ENCODE data around the gene HLX. TPM values are rescaled to one million over a fixed set of nuclear protein-coding genes. Genes with fewer than 3 reads are reported as not detected.

The HLX gene
- total and polyA plus RNA-seq, 2 of the 13 experiments (the other 11 are each of a cell fraction or from before 2014, with no cell fraction given) = 0.30 to 0.35 TPM

DNA sequence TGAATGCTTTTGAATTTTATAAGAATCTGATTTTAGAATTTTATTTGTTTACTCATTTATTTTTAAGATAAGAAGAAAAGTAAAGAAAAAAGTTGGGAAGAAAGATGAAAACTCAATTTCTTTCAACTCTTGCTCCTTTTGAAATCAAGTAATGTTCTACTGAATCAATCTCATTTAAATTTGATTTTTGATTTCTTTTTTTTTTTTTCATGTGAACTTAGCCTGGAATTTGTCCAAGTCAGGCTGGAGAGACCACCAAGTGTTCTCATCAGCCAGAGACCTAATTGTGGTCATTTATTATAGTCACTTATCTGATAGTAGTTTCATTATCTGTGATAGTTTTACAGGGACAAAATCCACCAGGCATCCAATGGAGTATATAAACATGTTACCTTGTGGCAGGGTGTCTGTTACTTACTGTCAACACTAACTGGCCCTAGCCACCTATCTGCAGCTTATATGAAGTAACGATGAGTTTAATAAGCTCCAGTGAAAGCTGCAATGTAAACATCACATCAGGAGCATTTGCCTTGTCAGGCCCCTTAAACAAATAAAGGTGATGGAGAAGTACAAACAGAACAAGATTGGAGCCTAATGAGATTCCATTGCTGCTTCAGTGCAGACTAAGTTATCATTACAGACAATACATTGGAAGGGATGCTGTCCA is 39.2 kb downstream of the HLX start (continued):
- TF ChIP-seq, protein P1, sequence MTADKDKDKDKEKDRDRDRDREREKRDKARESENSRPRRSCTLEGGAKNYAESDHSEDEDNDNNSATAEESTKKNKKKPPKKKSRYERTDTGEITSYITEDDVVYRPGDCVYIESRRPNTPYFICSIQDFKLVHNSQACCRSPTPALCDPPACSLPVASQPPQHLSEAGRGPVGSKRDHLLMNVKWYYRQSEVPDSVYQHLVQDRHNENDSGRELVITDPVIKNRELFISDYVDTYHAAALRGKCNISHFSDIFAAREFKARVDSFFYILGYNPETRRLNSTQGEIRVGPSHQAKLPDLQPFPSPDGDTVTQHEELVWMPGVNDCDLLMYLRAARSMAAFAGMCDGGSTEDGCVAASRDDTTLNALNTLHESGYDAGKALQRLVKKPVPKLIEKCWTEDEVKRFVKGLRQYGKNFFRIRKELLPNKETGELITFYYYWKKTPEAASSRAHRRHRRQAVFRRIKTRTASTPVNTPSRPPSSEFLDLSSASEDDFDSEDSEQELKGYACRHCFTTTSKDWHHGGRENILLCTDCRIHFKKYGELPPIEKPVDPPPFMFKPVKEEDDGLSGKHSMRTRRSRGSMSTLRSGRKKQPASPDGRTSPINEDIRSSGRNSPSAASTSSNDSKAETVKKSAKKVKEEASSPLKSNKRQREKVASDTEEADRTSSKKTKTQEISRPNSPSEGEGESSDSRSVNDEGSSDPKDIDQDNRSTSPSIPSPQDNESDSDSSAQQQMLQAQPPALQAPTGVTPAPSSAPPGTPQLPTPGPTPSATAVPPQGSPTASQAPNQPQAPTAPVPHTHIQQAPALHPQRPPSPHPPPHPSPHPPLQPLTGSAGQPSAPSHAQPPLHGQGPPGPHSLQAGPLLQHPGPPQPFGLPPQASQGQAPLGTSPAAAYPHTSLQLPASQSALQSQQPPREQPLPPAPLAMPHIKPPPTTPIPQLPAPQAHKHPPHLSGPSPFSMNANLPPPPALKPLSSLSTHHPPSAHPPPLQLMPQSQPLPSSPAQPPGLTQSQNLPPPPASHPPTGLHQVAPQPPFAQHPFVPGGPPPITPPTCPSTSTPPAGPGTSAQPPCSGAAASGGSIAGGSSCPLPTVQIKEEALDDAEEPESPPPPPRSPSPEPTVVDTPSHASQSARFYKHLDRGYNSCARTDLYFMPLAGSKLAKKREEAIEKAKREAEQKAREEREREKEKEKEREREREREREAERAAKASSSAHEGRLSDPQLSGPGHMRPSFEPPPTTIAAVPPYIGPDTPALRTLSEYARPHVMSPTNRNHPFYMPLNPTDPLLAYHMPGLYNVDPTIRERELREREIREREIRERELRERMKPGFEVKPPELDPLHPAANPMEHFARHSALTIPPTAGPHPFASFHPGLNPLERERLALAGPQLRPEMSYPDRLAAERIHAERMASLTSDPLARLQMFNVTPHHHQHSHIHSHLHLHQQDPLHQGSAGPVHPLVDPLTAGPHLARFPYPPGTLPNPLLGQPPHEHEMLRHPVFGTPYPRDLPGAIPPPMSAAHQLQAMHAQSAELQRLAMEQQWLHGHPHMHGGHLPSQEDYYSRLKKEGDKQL (CRISPR knock-in tag; IDR thresholded peaks at IDR 0.05; ENCODE audit: low read depth) = peak; percentile 71
- TF ChIP-seq, protein P2, sequence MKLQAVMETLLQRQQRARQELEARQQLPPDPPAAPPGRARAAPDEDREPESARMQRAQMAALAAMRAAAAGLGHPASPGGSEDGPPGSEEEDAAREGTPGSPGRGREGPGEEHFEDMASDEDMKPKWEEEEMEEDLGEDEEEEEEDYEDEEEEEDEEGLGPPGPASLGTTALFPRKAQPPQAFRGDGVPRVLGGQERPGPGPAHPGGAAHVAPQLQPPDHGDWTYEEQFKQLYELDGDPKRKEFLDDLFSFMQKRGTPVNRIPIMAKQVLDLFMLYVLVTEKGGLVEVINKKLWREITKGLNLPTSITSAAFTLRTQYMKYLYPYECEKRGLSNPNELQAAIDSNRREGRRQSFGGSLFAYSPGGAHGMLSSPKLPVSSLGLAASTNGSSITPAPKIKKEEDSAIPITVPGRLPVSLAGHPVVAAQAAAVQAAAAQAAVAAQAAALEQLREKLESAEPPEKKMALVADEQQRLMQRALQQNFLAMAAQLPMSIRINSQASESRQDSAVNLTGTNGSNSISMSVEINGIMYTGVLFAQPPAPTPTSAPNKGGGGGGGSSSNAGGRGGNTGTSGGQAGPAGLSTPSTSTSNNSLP (IDR thresholded peaks at IDR 0.05; ENCODE audit: low read depth, low read length) = 0 out of 2 replicates have a peak, but pooled peaks have one; percentile 42
- TF ChIP-seq ARID5B (CRISPR knock-in tag; IDR thresholded peaks at IDR 0.05) (peak; percentile 59), ATF7-NPFF (CRISPR knock-in tag; IDR thresholded peaks at IDR 0.05; ENCODE audit: low read depth) (no peak), HMG20A (CRISPR knock-in tag; IDR thresholded peaks at IDR 0.05; ENCODE audit: borderline replicate concordance) (peak; percentile 75; the same call in 1 of the 2 replicates), ZNF674 (CRISPR knock-in tag; IDR thresholded peaks at IDR 0.05; ENCODE audit: low read depth) (no peak), NR3C1 (CRISPR knock-in tag; IDR thresholded peaks at IDR 0.05) (no peak), ZNF343 (CRISPR knock-in tag; IDR thresholded peaks at IDR 0.05) (no peak), HMG20B (CRISPR knock-in tag; conservative IDR thresholded peaks at IDR 0.05) (peak; percentile 70; the same call in 1 of the 2 replicates), GFI1 (CRISPR knock-in tag; IDR thresholded peaks at IDR 0.05; ENCODE audit: borderline replicate concordance) (peak; percentile 85), MAFK (conservative IDR thresholded peaks at IDR 0.05 in 1 of 2, IDR thresholded peaks at IDR 0.05 in 1 of 2; ENCODE audit: low read length in 2 of 2) (no peak), NR2F6 (IDR thresholded peaks at IDR 0.05) (peak; percentile 45; the same call in 1 of the 2 replicates), NR2F6 (CRISPR knock-in tag; IDR thresholded peaks at IDR 0.05) (no peak), PAXIP1 (CRISPR knock-in tag; conservative IDR thresholded peaks at IDR 0.05) (0 out of 2 replicates have a peak, but pooled peaks have one; percentile 21), MAFF (IDR thresholded peaks at IDR 0.05; ENCODE audit: low read depth, low read length) (no peak)

All from HepG2 (cell line).